ENCODE data around the gene DDIT4.

DNA sequence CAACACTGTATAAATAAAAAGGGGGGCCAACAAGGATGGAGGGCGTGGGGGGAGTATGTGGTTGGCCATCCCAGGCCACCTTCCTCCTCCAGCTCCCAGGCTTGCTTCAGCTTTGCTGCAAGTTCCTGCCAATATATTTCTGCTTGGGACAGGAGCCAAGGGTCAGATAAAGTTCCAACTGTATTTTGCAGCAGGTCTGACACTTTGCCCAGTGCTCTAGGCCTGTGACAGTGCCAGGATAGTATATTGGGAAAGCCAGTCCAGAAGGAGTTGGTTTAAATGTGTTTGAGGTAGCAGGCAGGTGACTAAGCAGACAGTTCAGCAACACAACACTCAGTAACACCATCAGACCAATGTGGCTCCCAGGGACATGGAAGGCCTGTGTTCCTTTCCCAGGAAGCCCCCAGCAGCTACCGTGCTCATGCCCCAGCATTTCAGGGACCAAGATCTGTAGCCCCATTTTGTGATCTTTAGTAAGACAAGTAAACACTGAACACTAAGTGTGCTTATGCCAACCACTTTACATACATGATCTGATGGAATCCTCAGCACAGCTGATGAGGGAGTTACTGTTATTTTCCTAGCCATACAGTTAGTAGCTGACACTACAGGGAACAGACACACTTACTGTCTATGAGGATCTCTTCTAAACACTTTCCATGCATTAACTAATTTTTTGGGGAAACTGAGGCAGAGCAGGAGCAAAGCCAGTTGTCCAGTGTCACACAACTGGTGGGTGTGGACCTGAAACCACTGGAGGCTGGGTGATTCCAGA, 42.1 kb downstream of the DDIT4 start:
- no peak for TF ChIP-seq EP300 (IDR thresholded peaks at IDR 0.05)
- no peak for TF ChIP-seq POLR2A (IDR thresholded peaks at IDR 0.05; ENCODE audit: low read depth)
